ENCODE data around the gene GPR17.

- TF ChIP-seq CTCF (IDR thresholded peaks at IDR 0.05; ENCODE audit: low read depth, low read length, poor library complexity, severe bottlenecking) (no peak), EZH2phosphoT487 (IDR thresholded peaks at IDR 0.05; ENCODE audit: borderline replicate concordance, low read length) (no peak)
Measured at GRCh38 chr2:127641846-127642507, 4.0 kb upstream of the GPR17 start.

Measured in DOHH2 (cell line).